HG03097 (cell line): ENCODE data around the gene METTL9.
"Not testable (repeated sequence)": the region's sequence is repeated elsewhere in the genome, so short reads cannot be mapped to it uniquely, and the experiment has no call there.

ENCODE experiments used
- ATAC-seq: cut with Tn5 transposase; IDR thresholded peaks from one replicate; pipeline ENCODE4 v1.9.1; 2021; ENCODE audit not compliant: unreplicated experiment, low FRiP score

METTL9 gene

GRCh38 chr16:21599122-21600030, at the start of gene METTL9:
TSS of gene METTL9 (plus strand) at chr16:21599577. CDS start at chr16:21599734, 157 bp downstream.
- ATAC-seq: peak; percentile 86

GRCh38 chr16:21549975-21550374, 49.4 kb upstream of the METTL9 start:
- not testable (repeated sequence) for ATAC-seq

- ATAC-seq: not testable (repeated sequence)
Observed at GRCh38 chr16:21550435-21550834, 48.9 kb upstream of the METTL9 start.

GRCh38 chr16:21551076-21551475, 48.3 kb upstream of the METTL9 start:
- ATAC-seq: not testable (repeated sequence)

GRCh38 chr16:21551600-21551999, 47.8 kb upstream of the METTL9 start:
- ATAC-seq: not testable (repeated sequence)

GRCh38 chr16:21553481-21554296, 45.7 kb upstream of the METTL9 start:
- ATAC-seq: not testable (repeated sequence)

- ATAC-seq: peak; percentile 93
Observed at GRCh38 chr16:21554795-21555585, 44.4 kb upstream of the METTL9 start.

- not testable (repeated sequence) for ATAC-seq
Observed at GRCh38 chr16:21555621-21556020, 43.8 kb upstream of the METTL9 start.

- ATAC-seq: not testable (repeated sequence)
Observed at GRCh38 chr16:21556026-21556595, 43.3 kb upstream of the METTL9 start.

GRCh38 chr16:21556651-21557241, 42.6 kb upstream of the METTL9 start:
- not testable (repeated sequence) for ATAC-seq

GRCh38 chr16:21560462-21560861, 38.9 kb upstream of the METTL9 start:
- no peak for ATAC-seq

- no peak for ATAC-seq
Observed at GRCh38 chr16:21563676-21564075, 35.7 kb upstream of the METTL9 start.

GRCh38 chr16:21564367-21564766, 35.0 kb upstream of the METTL9 start:
- ATAC-seq: not testable (repeated sequence)

GRCh38 chr16:21565507-21565860, 33.9 kb upstream of the METTL9 start:
- no peak for ATAC-seq

GRCh38 chr16:21565861-21566669, 33.3 kb upstream of the METTL9 start:
- no peak for ATAC-seq

- ATAC-seq: no peak
Observed at GRCh38 chr16:21566891-21567414, 32.4 kb upstream of the METTL9 start.

- not testable (repeated sequence) for ATAC-seq
Observed at GRCh38 chr16:21567496-21567895, 31.9 kb upstream of the METTL9 start.

GRCh38 chr16:21568502-21569189, 30.7 kb upstream of the METTL9 start:
- ATAC-seq: no peak
